CD4-positive, alpha-beta T cell treated with Interleukin-6 at 100 ng/mL for 8 hours (primary cell): ENCODE results near the gene ZWILCH.
"Not testable (repeated sequence)": the region's sequence is repeated elsewhere in the genome, so short reads cannot be mapped to it uniquely, and the experiment has no call there.

Source experiments
- DNase-seq: peaks from one replicate; pipeline ENCODE4 v3.0.0-alpha.2; 2020; ENCODE audit warnings: mixed read lengths, low spot score

The ZWILCH gene

GRCh38 chr15:66488525-66488924 is 16.6 kb upstream of the ZWILCH start:
- no peak for DNase-seq

GRCh38 chr15:66489179-66489791 is 15.8 kb upstream of the ZWILCH start:
- no peak for DNase-seq

GRCh38 chr15:66491846-66492245 is 13.3 kb upstream of the ZWILCH start:
- no peak for DNase-seq

- no peak for DNase-seq
Observed at GRCh38 chr15:66494262-66494661, 10.9 kb upstream of the ZWILCH start.

- peak; percentile 10 for DNase-seq
Observed at GRCh38 chr15:66496951-66497501, 8.1 kb upstream of the ZWILCH start.

GRCh38 chr15:66497502-66498455 is 7.3 kb upstream of the ZWILCH start, which contains the start of gene SNAPC5:
TSS of gene SNAPC5 (minus strand) at chr15:66497762. CDS start at chr15:66497731, 31 bp downstream.
- peak; percentile 95 for DNase-seq

- peak; percentile 26 for DNase-seq
Observed at GRCh38 chr15:66498501-66499386, 6.4 kb upstream of the ZWILCH start.

- DNase-seq, result not testable (repeated sequence)
Observed at GRCh38 chr15:66500346-66500745, 4.8 kb upstream of the ZWILCH start.

GRCh38 chr15:66502491-66502890 is 2.6 kb upstream of the ZWILCH start:
- no peak for DNase-seq

GRCh38 chr15:66503041-66503648 is 2.0 kb upstream of the ZWILCH start:
- DNase-seq, result not testable (repeated sequence)

GRCh38 chr15:66503780-66504562 is 1.2 kb upstream of the ZWILCH start:
- DNase-seq, result no peak

- DNase-seq, result no peak
Observed at GRCh38 chr15:66505430-66505811, 295 bp downstream of the ZWILCH start.

GRCh38 chr15:66505818-66506217 is 692 bp downstream of the ZWILCH start:
- DNase-seq, result no peak

GRCh38 chr15:66508293-66508883 is 3.3 kb downstream of the ZWILCH start:
- DNase-seq, result no peak

- no peak for DNase-seq
Observed at GRCh38 chr15:66514586-66514985, 9.5 kb downstream of the ZWILCH start.

- DNase-seq, result no peak
Observed at GRCh38 chr15:66515901-66516322, 10.8 kb downstream of the ZWILCH start.

- DNase-seq, result no peak
Observed at GRCh38 chr15:66523926-66524325, 18.8 kb downstream of the ZWILCH start.

GRCh38 chr15:66524838-66525237 is 19.7 kb downstream of the ZWILCH start:
- DNase-seq, result no peak

GRCh38 chr15:66535056-66535455 is 29.9 kb downstream of the ZWILCH start:
- no peak for DNase-seq

GRCh38 chr15:66542896-66543295 is 37.8 kb downstream of the ZWILCH start:
- DNase-seq, result no peak
